Panc1 (cell line): Measurements from ENCODE around the gene UGT1A3. TPM values are rescaled to one million over a fixed set of nuclear protein-coding genes. Genes with fewer than 3 reads are reported as not detected.

Experiments
- ATAC-seq: fragments of 200-7000 bp; cut with Tn5 transposase; 2 replicates; pipeline ENCODE4 v1.9.1; 2020; ENCODE audit warnings: mild to moderate bottlenecking, moderate library complexity
- BruUV-seq: library from RNA; stranded (reverse); fragments of 400-500 nt; replicated peaks from 2 replicates; lab custom pipeline; 2021; lab: Mats Ljungman, UMichigan
- CTCF ChIA-PET: fragments of 300-600 bp; sonication (Branson Sonifier 250); formaldehyde crosslinking; loops from one replicate; lab custom pipeline; 2022; ENCODE audit warnings: antibody characterized with exemption; lab: Charles Lee
- POLR2A ChIA-PET: fragments of 300-600 bp; sonication (Branson Sonifier 250); formaldehyde crosslinking; loops from one replicate; lab custom pipeline; 2022; ENCODE audit warnings: antibody characterized with exemption; lab: Charles Lee
- DNase-seq: peaks from one replicate; pipeline ENCODE4 v3.0.0-alpha.2; 2010; ENCODE audit warnings: low read depth, low spot score
- H3K27ac ChIP-seq: 2 replicates; pipeline ENCODE4 v1.5.1; 2011; ENCODE audit warnings: mild to moderate bottlenecking, low read length, inconsistent platforms
- H3K27me3 ChIP-seq: fragments of 200-500 bp; sonication (Bioruptor generic); 2 replicates; pipeline ENCODE4 v1.6.0; 2014; ENCODE audit warnings: low read length, inconsistent platforms; ENCODE audit not compliant: control insufficient read depth, insufficient read depth
- H3K36me3 ChIP-seq: fragments of 200-500 bp; sonication (Bioruptor generic); 2 replicates; pipeline ENCODE4 v1.5.1; 2014; ENCODE audit warnings: inconsistent platforms, mild to moderate bottlenecking, low read length, moderate library complexity; ENCODE audit not compliant: control insufficient read depth, insufficient read depth
- H3K4me1 ChIP-seq: 2 replicates; pipeline ENCODE4 v1.5.1; 2011; ENCODE audit warnings: inconsistent platforms, mild to moderate bottlenecking, low read length, moderate library complexity; ENCODE audit not compliant: control insufficient read depth, insufficient read depth
- H3K4me3 ChIP-seq, 2 experiments: 2 replicates each; pipeline ENCODE4 v1.5.1; 2011 to 2012; ENCODE audit warnings: low read depth in 2 of 2, low read length in 2 of 2, mild to moderate bottlenecking in 2 of 2, inconsistent platforms in 1 of 2, moderate library complexity in 1 of 2
- H3K9me3 ChIP-seq: fragments of 200-500 bp; sonication (Bioruptor generic); 2 replicates; pipeline ENCODE4 v1.5.1; 2014; ENCODE audit warnings: low read depth, mild to moderate bottlenecking, inconsistent platforms, low read length, moderate library complexity; ENCODE audit not compliant: control insufficient read depth, insufficient read depth
- POLR2AphosphoS5 ChIP-seq: IDR thresholded peaks from 2 replicates; pipeline ENCODE4 v1.6.1; 2012; ENCODE audit warnings: mild to moderate bottlenecking, low read depth, low read length, moderate library complexity
- SIN3A ChIP-seq: IDR thresholded peaks from 2 replicates; pipeline ENCODE4 v1.6.1; 2012; ENCODE audit warnings: low read depth, mild to moderate bottlenecking, low read length, moderate library complexity, borderline replicate concordance; ENCODE audit not compliant: insufficient read depth
- TCF7L2 ChIP-seq: IDR thresholded peaks from 2 replicates; pipeline ENCODE4 v1.6.1; 2011; ENCODE audit warnings: mild to moderate bottlenecking, low read depth, low read length, inconsistent platforms
- in situ Hi-C: cut with HindIII; loops from 2 replicates; pipeline ENCODE4 v1.10.0; 2016; ENCODE audit warnings: low sequenced_read_pairs, low pct_unique_long_range_greater_than_20kb
- intact Hi-C: fragments of 100-400 bp; cut with micrococcal nuclease; formaldehyde crosslinking; loops from one replicate; pipeline ENCODE4 v1.10.0; 2022; ENCODE audit not compliant: unreplicated experiment
- total RNA-seq: library from RNA; stranded (reverse); gene quantifications from one replicate; pipeline ENCODE4 v1.2.1, GENCODE V29; 2021; ENCODE audit not compliant: unreplicated experiment
- TF ChIP-seq, protein P1 (sequence below): fragments of 450-650 bp; IDR thresholded peaks from 2 replicates; pipeline ENCODE4 v1.5.1; 2017; ENCODE audit warnings: mild to moderate bottlenecking
- TF ChIP-seq, protein P2 (sequence below), 2 experiments: IDR thresholded peaks; 2 replicates each; pipeline ENCODE4 v1.6.1; 2011 to 2012; ENCODE audit warnings: low read depth in 2 of 2, control low read depth in 1 of 2, low read length in 1 of 2, mild to moderate bottlenecking in 1 of 2, moderate library complexity in 1 of 2; ENCODE audit not compliant: insufficient read depth in 1 of 2

Gene UGT1A3
- total RNA-seq, 1 experiment from 2014 or later = not detected

DNA sequence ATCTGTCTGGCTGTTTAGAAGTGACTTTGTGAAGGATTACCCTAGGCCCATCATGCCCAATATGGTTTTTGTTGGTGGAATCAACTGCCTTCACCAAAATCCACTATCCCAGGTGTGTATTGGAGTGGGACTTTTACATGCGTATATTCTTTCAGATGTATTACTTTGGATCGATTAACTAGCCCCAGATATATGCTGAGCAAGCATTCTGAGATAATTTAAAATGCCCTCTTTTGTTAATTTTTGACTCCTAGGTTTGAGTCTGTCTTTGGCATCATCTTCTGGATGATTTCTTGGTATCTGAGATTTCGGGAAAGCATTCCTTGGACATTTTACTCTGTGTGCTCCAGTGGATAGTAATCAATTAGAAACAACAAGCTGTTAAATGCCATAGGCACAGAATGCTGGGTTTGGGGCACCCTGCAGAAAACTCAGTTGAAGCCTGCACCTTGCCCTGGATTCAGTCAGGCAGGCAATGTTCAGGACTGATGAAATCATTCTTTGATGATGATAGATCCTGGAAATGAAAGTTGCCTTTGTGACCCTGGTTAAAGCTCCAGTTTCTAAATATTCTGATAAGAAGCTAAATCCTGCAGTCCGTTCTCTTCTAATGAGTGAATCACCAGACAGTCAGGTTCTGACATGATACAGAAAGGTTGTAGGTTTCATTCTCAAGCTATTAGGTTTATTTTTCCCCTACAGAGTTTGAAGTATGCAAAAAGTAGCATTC is 32.4 kb downstream of the UGT1A3 start:
- intact Hi-C loops (no loop called here), in situ Hi-C loops (no loop called here)
- Histone ChIP-seq H3K36me3 (no peaks in the 10 kb centered on the region), H3K27ac (no peak overlapping the region), H3K4me1 (no peaks in the 10 kb centered on the region), H3K27me3 (peaks cover 4% of the 10 kb centered on the region; the same call in 1 of the 2 replicates), H3K9me3 (no peaks in the 10 kb centered on the region), H3K4me3 (no peak overlapping the region)
- CTCF ChIA-PET = interaction anchor here (0.6 kb wide), 1 partner anchor 12 kb away, joined by 3 read pairs; no protein-coding TSS in a partner anchor
- no peak for DNase-seq
- POLR2A ChIA-PET = no interaction called here
- TF ChIP-seq, protein P1, sequence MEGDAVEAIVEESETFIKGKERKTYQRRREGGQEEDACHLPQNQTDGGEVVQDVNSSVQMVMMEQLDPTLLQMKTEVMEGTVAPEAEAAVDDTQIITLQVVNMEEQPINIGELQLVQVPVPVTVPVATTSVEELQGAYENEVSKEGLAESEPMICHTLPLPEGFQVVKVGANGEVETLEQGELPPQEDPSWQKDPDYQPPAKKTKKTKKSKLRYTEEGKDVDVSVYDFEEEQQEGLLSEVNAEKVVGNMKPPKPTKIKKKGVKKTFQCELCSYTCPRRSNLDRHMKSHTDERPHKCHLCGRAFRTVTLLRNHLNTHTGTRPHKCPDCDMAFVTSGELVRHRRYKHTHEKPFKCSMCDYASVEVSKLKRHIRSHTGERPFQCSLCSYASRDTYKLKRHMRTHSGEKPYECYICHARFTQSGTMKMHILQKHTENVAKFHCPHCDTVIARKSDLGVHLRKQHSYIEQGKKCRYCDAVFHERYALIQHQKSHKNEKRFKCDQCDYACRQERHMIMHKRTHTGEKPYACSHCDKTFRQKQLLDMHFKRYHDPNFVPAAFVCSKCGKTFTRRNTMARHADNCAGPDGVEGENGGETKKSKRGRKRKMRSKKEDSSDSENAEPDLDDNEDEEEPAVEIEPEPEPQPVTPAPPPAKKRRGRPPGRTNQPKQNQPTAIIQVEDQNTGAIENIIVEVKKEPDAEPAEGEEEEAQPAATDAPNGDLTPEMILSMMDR = no peak
- TF ChIP-seq SIN3A = no peak
- TF ChIP-seq POLR2AphosphoS5 = no peak
- TF ChIP-seq, protein P2, sequence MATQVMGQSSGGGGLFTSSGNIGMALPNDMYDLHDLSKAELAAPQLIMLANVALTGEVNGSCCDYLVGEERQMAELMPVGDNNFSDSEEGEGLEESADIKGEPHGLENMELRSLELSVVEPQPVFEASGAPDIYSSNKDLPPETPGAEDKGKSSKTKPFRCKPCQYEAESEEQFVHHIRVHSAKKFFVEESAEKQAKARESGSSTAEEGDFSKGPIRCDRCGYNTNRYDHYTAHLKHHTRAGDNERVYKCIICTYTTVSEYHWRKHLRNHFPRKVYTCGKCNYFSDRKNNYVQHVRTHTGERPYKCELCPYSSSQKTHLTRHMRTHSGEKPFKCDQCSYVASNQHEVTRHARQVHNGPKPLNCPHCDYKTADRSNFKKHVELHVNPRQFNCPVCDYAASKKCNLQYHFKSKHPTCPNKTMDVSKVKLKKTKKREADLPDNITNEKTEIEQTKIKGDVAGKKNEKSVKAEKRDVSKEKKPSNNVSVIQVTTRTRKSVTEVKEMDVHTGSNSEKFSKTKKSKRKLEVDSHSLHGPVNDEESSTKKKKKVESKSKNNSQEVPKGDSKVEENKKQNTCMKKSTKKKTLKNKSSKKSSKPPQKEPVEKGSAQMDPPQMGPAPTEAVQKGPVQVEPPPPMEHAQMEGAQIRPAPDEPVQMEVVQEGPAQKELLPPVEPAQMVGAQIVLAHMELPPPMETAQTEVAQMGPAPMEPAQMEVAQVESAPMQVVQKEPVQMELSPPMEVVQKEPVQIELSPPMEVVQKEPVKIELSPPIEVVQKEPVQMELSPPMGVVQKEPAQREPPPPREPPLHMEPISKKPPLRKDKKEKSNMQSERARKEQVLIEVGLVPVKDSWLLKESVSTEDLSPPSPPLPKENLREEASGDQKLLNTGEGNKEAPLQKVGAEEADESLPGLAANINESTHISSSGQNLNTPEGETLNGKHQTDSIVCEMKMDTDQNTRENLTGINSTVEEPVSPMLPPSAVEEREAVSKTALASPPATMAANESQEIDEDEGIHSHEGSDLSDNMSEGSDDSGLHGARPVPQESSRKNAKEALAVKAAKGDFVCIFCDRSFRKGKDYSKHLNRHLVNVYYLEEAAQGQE (IDR thresholded peaks at IDR 0.05; ENCODE audit: insufficient read depth in 1 of 2, low read depth in 2 of 2, low read length in 1 of 2) = no peak
- no peak for TF ChIP-seq TCF7L2
- no TSS peak for BruUV-seq
- no peak for ATAC-seq

DNA sequence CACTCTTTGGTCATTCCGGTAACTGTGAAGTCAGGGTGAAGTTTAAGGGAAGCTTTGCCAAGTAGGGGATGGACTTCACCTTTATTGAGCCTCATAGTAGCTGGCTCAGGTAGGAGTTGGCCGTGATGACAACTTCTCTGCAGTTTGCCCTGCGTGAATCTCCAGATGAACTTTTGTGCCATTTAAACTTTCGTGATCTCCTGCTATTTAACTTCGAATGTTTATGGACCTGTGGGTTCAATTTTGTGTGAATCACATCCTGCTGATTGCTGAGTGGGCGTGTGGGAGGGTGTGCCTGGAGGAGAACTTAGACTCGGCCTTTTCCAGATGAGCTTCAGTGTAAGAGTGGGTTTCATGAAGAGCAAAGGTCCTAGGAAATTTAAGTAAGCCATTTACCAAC is 35.4 kb downstream of the UGT1A3 start:
- no peaks in the 10 kb centered on the region for H3K9me3 ChIP-seq
- H3K27ac ChIP-seq = no peak overlapping the region
- BruUV-seq = no TSS peak
- in situ Hi-C loops (no loop called here), intact Hi-C loops (no loop called here)
- CTCF ChIA-PET = no interaction called here
- TF ChIP-seq SIN3A (no peak), TCF7L2 (no peak), POLR2AphosphoS5 (no peak)
- TF ChIP-seq, protein P1 = no peak
- TF ChIP-seq, protein P2 (IDR thresholded peaks at IDR 0.05; ENCODE audit: insufficient read depth in 1 of 2, low read depth in 2 of 2, low read length in 1 of 2) = no peak
- ATAC-seq = no peak
- no peak for DNase-seq
- no peaks in the 10 kb centered on the region for H3K36me3 ChIP-seq
- H3K4me1 ChIP-seq = no peaks in the 10 kb centered on the region
- POLR2A ChIA-PET = no interaction called here
- no peak overlapping the region for H3K4me3 ChIP-seq
- peaks cover 4% of the 10 kb centered on the region; the same call in 1 of the 2 replicates for H3K27me3 ChIP-seq
